ENCODE data around the gene CCDC124. TPM values are rescaled to one million over a fixed set of nuclear protein-coding genes. Genes with fewer than 3 reads are reported as not detected.

CCDC124 gene
- total and polyA plus RNA-seq, 10 of the 15 experiments (the other 5 are each of a cell fraction or from before 2014, with no cell fraction given): 3.7 to 184 (median 51.8) TPM

DNA sequence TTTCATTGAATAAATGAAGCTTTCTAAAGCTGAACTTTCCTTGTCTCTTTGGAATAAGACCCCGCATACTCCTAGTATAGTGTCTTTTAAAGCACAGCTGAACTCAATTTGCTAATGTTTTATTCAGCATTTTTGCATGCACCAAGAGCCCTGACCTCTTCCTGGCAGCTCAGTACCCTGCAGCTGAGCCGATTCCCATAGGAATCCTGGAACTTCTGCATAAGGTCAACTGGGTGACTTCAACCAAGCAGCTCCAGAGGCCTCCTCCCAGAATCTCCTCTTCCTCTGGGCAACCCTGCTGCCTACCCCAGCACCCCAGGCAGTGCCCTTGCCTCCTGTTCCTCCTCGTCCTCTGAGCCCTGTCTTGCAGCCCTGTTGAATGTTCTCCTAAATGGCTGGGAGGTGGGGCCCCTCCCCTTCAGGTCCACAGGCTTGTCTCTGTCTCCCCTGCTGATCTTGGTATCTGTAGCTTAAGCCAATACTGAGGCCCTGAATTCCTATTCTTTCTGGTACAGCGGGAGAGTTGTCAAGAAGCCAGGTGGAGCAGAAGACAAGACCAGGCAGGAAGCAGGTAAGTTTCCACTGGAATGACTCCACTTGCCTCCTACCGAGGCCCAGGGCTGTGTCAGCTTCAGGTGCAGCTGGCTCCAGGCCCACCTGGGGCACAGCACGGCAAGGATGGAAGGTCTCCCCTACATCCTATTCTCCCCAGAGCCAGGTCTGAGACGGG is 23.6 kb upstream of the CCDC124 start (continued):
- TF ChIP-seq ZNF384 (IDR thresholded peaks at IDR 0.05; ENCODE audit: borderline replicate concordance, low read depth, low read length) (no peak), KLF5 (IDR thresholded peaks at IDR 0.05; ENCODE audit: partially characterized antibody) (no peak), BRCA1 (IDR thresholded peaks at IDR 0.05; ENCODE audit: low read depth, low read length) (no peak), POLR2A (IDR thresholded peaks at IDR 0.05; ENCODE audit: low read depth, low read length) (no peak), HDAC6 (IDR thresholded peaks at IDR 0.05; ENCODE audit: unreplicated experiment) (no peak)

- H3K27me3 ChIP-seq (replicated peaks in 1 of 2; ENCODE audit: control insufficient read depth in 2 of 2, insufficient read depth in 2 of 2, low read length in 1 of 2): no peaks in the 10 kb centered on the region
- RAD21 ChIA-PET (ENCODE audit: unreplicated experiment): no interaction called here
- SMC1A ChIA-PET (ENCODE audit: uncharacterized antibody, unreplicated experiment): interaction anchor here (0.6 kb wide), 1 partner anchor 40 kb away, joined by 3 read pairs; no protein-coding TSS in a partner anchor
- no peaks in the 10 kb centered on the region for H3K4me1 ChIP-seq (ENCODE audit: control insufficient read depth, insufficient read depth, low read length)
- no peak overlapping the region for H3K27ac ChIP-seq (ENCODE audit: control insufficient read depth, insufficient read depth)
- POLR2A ChIA-PET: no interaction called here
- BruUV-seq (replicated peaks): no TSS peak
- no peaks in the 10 kb centered on the region for H4K20me1 ChIP-seq (ENCODE audit: control insufficient read depth, insufficient read depth)
- H3K79me2 ChIP-seq (ENCODE audit: control insufficient read depth, insufficient read depth, low read length): no peaks in the 10 kb centered on the region
- WGBS (ENCODE audit: insufficient coverage, insufficient replicate concordance, low lambda C conversion rate, missing lambda C conversion rate): 40% methylated on average over 11 of the region's 11 CpGs
- H3K36me3 ChIP-seq (ENCODE audit: control insufficient read depth in 2 of 2, insufficient read depth in 2 of 2, low read length in 1 of 2): no peaks in the 10 kb centered on the region
- no peak overlapping the region for H2AFZ ChIP-seq (ENCODE audit: control insufficient read depth, low read depth, low read length)
- no peak overlapping the region for H3K9ac ChIP-seq (ENCODE audit: control insufficient read depth, insufficient read depth, low read length)
- FAIRE-seq (no peak), DNase-seq (ENCODE audit: low read depth, low spot score) (no peak), ATAC-seq (no peak)
- in situ Hi-C loops (cut with MboI): no loop called here
- CTCF ChIA-PET: no interaction called here
- H3K9me3 ChIP-seq (replicated peaks; ENCODE audit: control insufficient read depth, insufficient read depth, low read length): peaks cover 7% of the 10 kb centered on the region; the same call in 1 of the 3 replicates
- intact Hi-C loops (cut with micrococcal nuclease; ENCODE audit: unreplicated experiment): no loop called here
- no peak overlapping the region for H3K4me2 ChIP-seq (ENCODE audit: control insufficient read depth, insufficient read depth)
- no peak overlapping the region for H3K4me3 ChIP-seq
- TF ChIP-seq IKZF1 (conservative IDR thresholded peaks at IDR 0.05) (no peak), BRCA1 (IDR thresholded peaks at IDR 0.05; ENCODE audit: low read depth, low read length) (no peak), JUNB (IDR thresholded peaks at IDR 0.05) (no peak), KDM1A (IDR thresholded peaks at IDR 0.05; ENCODE audit: borderline replicate concordance) (no peak), FOXM1 (IDR thresholded peaks at IDR 0.05; ENCODE audit: low read depth, low read length) (no peak), ATF3 (IDR thresholded peaks at IDR 0.05; ENCODE audit: borderline replicate concordance, extremely low read depth, low read depth, low read length) (no peak), RUNX3 (IDR thresholded peaks at IDR 0.05; ENCODE audit: low read length) (no peak), ZNF622 (IDR thresholded peaks at IDR 0.05) (no peak), RB1 (IDR thresholded peaks at IDR 0.05; ENCODE audit: borderline replicate concordance) (no peak), MEF2B (IDR thresholded peaks at IDR 0.05; ENCODE audit: partially characterized antibody, poor library complexity, severe bottlenecking) (no peak), TCF7 (IDR thresholded peaks at IDR 0.05; ENCODE audit: borderline replicate concordance) (no peak), RELB (IDR thresholded peaks at IDR 0.05; ENCODE audit: low read depth) (no peak), ETV6 (conservative IDR thresholded peaks at IDR 0.05 in 1 of 2, IDR thresholded peaks at IDR 0.05 in 1 of 2; ENCODE audit: borderline replicate concordance in 1 of 2, low read depth in 1 of 2) (no peak), SUZ12 (IDR thresholded peaks at IDR 0.05; ENCODE audit: unreplicated experiment) (no peak)
Observed at GRCh38 chr19:17910791-17911360, 21.9 kb upstream of the CCDC124 start.
